Left ventricle myocardium inferior (tissue), 1 donor: Measurements from ENCODE around the gene TCERG1. TPM values are rescaled to one million over a fixed set of nuclear protein-coding genes. Genes with fewer than 3 reads are reported as not detected.
A peak's percentile ranks its signal among the peaks of the same experiment; 100 is the strongest.

ENCODE experiments used
- DNase-seq: peaks from one replicate; pipeline ENCODE4 v3.0.0-alpha.2; 2020
- H3K27ac ChIP-seq: fragments of 200-600 bp; replicated peaks from 2 replicates; pipeline ENCODE4 v1.8.0; 2021
- H3K27me3 ChIP-seq: fragments of 200-600 bp; 2 replicates; pipeline ENCODE4 v1.8.0; 2021; ENCODE audit warnings: low read depth
- H3K36me3 ChIP-seq: fragments of 200-600 bp; 2 replicates; pipeline ENCODE4 v1.8.0; 2021
- H3K4me1 ChIP-seq: fragments of 200-600 bp; 2 replicates; pipeline ENCODE4 v1.8.0; 2021
- H3K4me3 ChIP-seq: fragments of 200-600 bp; 2 replicates; pipeline ENCODE4 v1.8.0; 2021; ENCODE audit warnings: mild to moderate bottlenecking, moderate library complexity
- H3K9me3 ChIP-seq: fragments of 200-600 bp; replicated peaks from 2 replicates; pipeline ENCODE4 v1.8.0; 2021
- CTCF ChIP-seq: fragments of 200-600 bp; IDR thresholded peaks from 2 replicates; pipeline ENCODE4 v1.8.0; 2021; ENCODE audit warnings: antibody characterized with exemption, mild to moderate bottlenecking, borderline replicate concordance
- intact Hi-C: fragments of 100-400 bp; cut with micrococcal nuclease; formaldehyde crosslinking; loops from one replicate; pipeline ENCODE4 v1.11.0; 2022
- total RNA-seq: library from RNA; stranded (reverse); fragmentation: NEBNext Ultra II Directional; extraction: Animal tissue kit (Norgen Biotek cat#: 25700); gene quantifications from one replicate; pipeline ENCODE4 v1.2.1, GENCODE V29; 2021
- donor health status: DM: no; HTN: yes; CAD: no; lungs with severe emphysema.

TCERG1 gene
- total RNA-seq, 1 donor from 2014 or later: 20.1 TPM

- DNase-seq: no peak
- Histone ChIP-seq H3K27ac (no peak overlapping the region), H3K36me3 (no peaks in the 10 kb centered on the region), H3K9me3 (no peaks in the 10 kb centered on the region), H3K4me3 (no peak overlapping the region), H3K27me3 (peaks cover 33% of the 10 kb centered on the region), H3K4me1 (no peaks in the 10 kb centered on the region)
- TF ChIP-seq CTCF: peak; percentile 74
- intact Hi-C loops: loop anchor here (5.0 kb wide), 1 partner anchor 135 kb away; no protein-coding TSS in a partner anchor
Measured at GRCh38 chr5:146426853-146427618, 20.1 kb upstream of the TCERG1 start.

- DNase-seq: no peak
- no peak for TF ChIP-seq CTCF
- no peaks in the 10 kb centered on the region for H3K9me3 ChIP-seq
- intact Hi-C loops: loop anchor here (5.0 kb wide), 1 partner anchor 135 kb away; no protein-coding TSS in a partner anchor
- H3K27me3 ChIP-seq: peaks cover 38% of the 10 kb centered on the region
- H3K4me1 ChIP-seq: no peaks in the 10 kb centered on the region
- no peak overlapping the region for H3K27ac ChIP-seq
- no peaks in the 10 kb centered on the region for H3K36me3 ChIP-seq
- no peak overlapping the region for H3K4me3 ChIP-seq
Measured at GRCh38 chr5:146427619-146427997, 19.5 kb upstream of the TCERG1 start.

- H3K27ac ChIP-seq: no peak overlapping the region
- intact Hi-C loops: loop anchor here (5.0 kb wide), 1 partner anchor 136 kb away; no protein-coding TSS in a partner anchor
- no peaks in the 10 kb centered on the region for H3K4me1 ChIP-seq
- H3K9me3 ChIP-seq: no peaks in the 10 kb centered on the region
- H3K36me3 ChIP-seq: no peaks in the 10 kb centered on the region
- no peak for TF ChIP-seq CTCF
- H3K4me3 ChIP-seq: no peak overlapping the region
- peaks cover 41% of the 10 kb centered on the region for H3K27me3 ChIP-seq
- DNase-seq: no peak
Measured at GRCh38 chr5:146428658-146429057, 18.5 kb upstream of the TCERG1 start.

GRCh38 chr5:146440353-146440752, 6.8 kb upstream of the TCERG1 start:
- Histone ChIP-seq H3K4me1 (no peaks in the 10 kb centered on the region), H3K27me3 (peaks cover 38% of the 10 kb centered on the region), H3K36me3 (no peaks in the 10 kb centered on the region), H3K9me3 (no peaks in the 10 kb centered on the region), H3K27ac (no peak overlapping the region), H3K4me3 (no peak overlapping the region)
- no peak for TF ChIP-seq CTCF
- no peak for DNase-seq
- intact Hi-C loops: no loop called here

GRCh38 chr5:146440870-146441495, 6.2 kb upstream of the TCERG1 start:
- intact Hi-C loops: no loop called here
- H3K36me3 ChIP-seq: no peaks in the 10 kb centered on the region
- no peak overlapping the region for H3K27ac ChIP-seq
- H3K4me3 ChIP-seq: no peak overlapping the region
- H3K27me3 ChIP-seq: peaks cover 32% of the 10 kb centered on the region
- H3K4me1 ChIP-seq: no peaks in the 10 kb centered on the region
- H3K9me3 ChIP-seq: no peaks in the 10 kb centered on the region
- TF ChIP-seq CTCF: no peak
- no peak for DNase-seq
